K562 (cell line): ENCODE measurements around the gene ADARB2.

Experiments used
- CTCF ChIP-seq, 3 experiments: IDR thresholded peaks in 2 of 3; conservative IDR thresholded peaks in 1 of 3; 2 replicates each; pipeline ENCODE4 v1.5.1; 2011 to 2012; ENCODE audit warnings: low read length in 3 of 3, mild to moderate bottlenecking in 3 of 3, control low read depth in 2 of 3, improper control_type of control experiment in 1 of 3, inconsistent platforms in 1 of 3, low read depth in 1 of 3, mixed read lengths in 1 of 3, moderate library complexity in 1 of 3; ENCODE audit not compliant: insufficient read depth in 2 of 3
- CXXC5 ChIP-seq: fragments of 250-450 bp; sonication (Bioruptor Pico); IDR thresholded peaks from 2 replicates; pipeline ENCODE4 v1.8.0; 2022; ENCODE audit warnings: inconsistent platforms, mild to moderate bottlenecking, moderate library complexity
- EP300 ChIP-seq: IDR thresholded peaks from 2 replicates; pipeline ENCODE4 v1.6.1; 2012; ENCODE audit warnings: low read length, improper control_type of control experiment
- MAX ChIP-seq: sonication (generic); formaldehyde crosslinking; IDR thresholded peaks from 2 replicates; pipeline ENCODE4 v1.9.0; 2022; ENCODE audit warnings: mild to moderate bottlenecking, missing genetic modification reagents
- NR1H2 ChIP-seq: sonication (generic); formaldehyde crosslinking; IDR thresholded peaks from 2 replicates; pipeline ENCODE4 v1.4.0; 2020; ENCODE audit warnings: mild to moderate bottlenecking, missing genetic modification reagents
- POLR2A ChIP-seq: fragments of 450-650 bp; conservative IDR thresholded peaks from 2 replicates; pipeline ENCODE4 v1.6.1; 2016

- TF ChIP-seq CTCF (IDR thresholded peaks at IDR 0.05 in 2 of 3, conservative IDR thresholded peaks at IDR 0.05 in 1 of 3; ENCODE audit: insufficient read depth in 2 of 3, low read depth in 1 of 3, low read length in 3 of 3) = no peak
- no peak for TF ChIP-seq NR1H2 (CRISPR knock-in tag)
- TF ChIP-seq EP300 = no peak
- no peak for TF ChIP-seq POLR2A
- no peak for TF ChIP-seq MAX
- no peak for TF ChIP-seq CXXC5
Observed at GRCh38 chr10:1591742-1592141, 145.6 kb downstream of the ADARB2 start.
